Left cardiac atrium (tissue), 4 donors: Measurements from ENCODE around the gene ANTXRL. TPM values are rescaled to one million over a fixed set of nuclear protein-coding genes. Genes with fewer than 3 reads are reported as not detected.
"Not testable (repeated sequence)": the region's sequence is repeated elsewhere in the genome, so short reads cannot be mapped to it uniquely, and the experiment has no call there.

ENCODE experiments used
- ATAC-seq, 2 donors: fragments of 200-7000 bp; cut with Tn5 transposase; one replicate each; pipeline ENCODE4 v1.9.1; 2020; ENCODE audit warnings: mild to moderate bottlenecking in 2 of 2, moderate library complexity in 2 of 2
- DNase-seq: peaks from one replicate; pipeline ENCODE4 v3.0.0-alpha.2; 2020
- intact Hi-C, 2 donors: fragments of 100-400 bp; cut with DNase I; formaldehyde crosslinking; loops; one replicate each; pipeline versions ENCODE4 v1.14.1 to v1.15.1; 2022 to 2023
- total RNA-seq, 2 donors: library from RNA; stranded (reverse); fragmentation: NEBNext Ultra II Directional; extraction: Animal tissue kit (Norgen Biotek cat#: 25700); gene quantifications; one replicate each; pipeline ENCODE4 v1.2.1, GENCODE V29; 2021
- donor health status: DM: no; HTN: yes; CAD: no.
- donor health status: DM: no; HTN: yes; CAD: no; lungs with severe emphysema.
- donor health status: DM: yes; HTN: yes; CAD: no.
- donor health status: Dilated cardiomyopathy.

The ANTXRL gene
- total RNA-seq, 2 donors from 2014 or later, result not detected

- ATAC-seq (no peak), DNase-seq (no peak)
- intact Hi-C loops, result no loop called here
These were observed 16.5 kb upstream of the ANTXRL start for GRCh38 chr10:46270086-46270811.

GRCh38 chr10:46270963-46271530 lies 15.8 kb upstream of the ANTXRL start:
- ATAC-seq, intact Hi-C loops, DNase-seq: not testable (repeated sequence)

- ATAC-seq, intact Hi-C loops, DNase-seq: not testable (repeated sequence)
These were observed 14.8 kb upstream of the ANTXRL start for GRCh38 chr10:46271795-46272499.

GRCh38 chr10:46272863-46273415 lies 13.9 kb upstream of the ANTXRL start:
- DNase-seq, result no peak
- intact Hi-C loops, result no loop called here
- ATAC-seq, result no peak

GRCh38 chr10:46273506-46274477 lies 13.0 kb upstream of the ANTXRL start:
- no peak for ATAC-seq
- DNase-seq, result no peak
- intact Hi-C loops, result no loop called here

GRCh38 chr10:46277840-46278239 lies 9.0 kb upstream of the ANTXRL start:
- intact Hi-C loops, result no loop called here
- no peak for DNase-seq
- no peak for ATAC-seq

- ATAC-seq, result peak; percentile 5 to 7
- not testable (repeated sequence) for DNase-seq
- intact Hi-C loops, result loop anchor here in 1 of 2 donors (5.0 kb wide), 1 partner anchor 175 kb away; no protein-coding TSS in a partner anchor
These were observed 4.4 kb upstream of the ANTXRL start for GRCh38 chr10:46282421-46282831.

GRCh38 chr10:46282842-46283574 lies 3.8 kb upstream of the ANTXRL start:
- ATAC-seq, result peak; percentile 93 to 94
- intact Hi-C loops, result loop anchor here in 1 of 2 donors (5.0 kb wide), 1 partner anchor 176 kb away; no protein-coding TSS in a partner anchor

GRCh38 chr10:46283580-46284285 lies 3.1 kb upstream of the ANTXRL start:
- DNase-seq (no peak), ATAC-seq (no peak)
- intact Hi-C loops, result loop anchor here in 1 of 2 donors (5.0 kb wide), 1 partner anchor 176 kb away; no protein-coding TSS in a partner anchor

More at GRCh38 chr10:46282842-46283574, 3.8 kb upstream of the ANTXRL start:
- peak; percentile 88 for DNase-seq

- DNase-seq (peak; percentile 88), ATAC-seq (peak; percentile 92 to 95)
- intact Hi-C loops, result loop anchor here in 1 of 2 donors (5.0 kb wide), 1 partner anchor 177 kb away; no protein-coding TSS in a partner anchor
These were observed 2.2 kb upstream of the ANTXRL start for GRCh38 chr10:46284286-46285229.

GRCh38 chr10:46285300-46285699 lies 1.5 kb upstream of the ANTXRL start:
- no peak for ATAC-seq
- DNase-seq, result no peak
- intact Hi-C loops, result no loop called here

GRCh38 chr10:46285966-46286620 lies 704 bp upstream of the ANTXRL start:
- DNase-seq, result no peak
- no peak for ATAC-seq
- intact Hi-C loops, result no loop called here

- intact Hi-C loops, result no loop called here
- ATAC-seq (no peak), DNase-seq (no peak)
These were observed 1.2 kb downstream of the ANTXRL start for GRCh38 chr10:46287846-46288477.

- intact Hi-C loops, result no loop called here
- ATAC-seq (no peak), DNase-seq (no peak)
These were observed 1.9 kb downstream of the ANTXRL start for GRCh38 chr10:46288601-46289206.
